NB4 (cell line): ENCODE results near the gene PAX5.

Experiments
- DNase-seq: peaks from one replicate; pipeline ENCODE4 v3.0.0; 2010; ENCODE audit warnings: low read depth
- H3K4me3 ChIP-seq: one replicate; pipeline ENCODE4 v1.5.1; 2011; ENCODE audit warnings: mild to moderate bottlenecking, low read depth, low read length, moderate library complexity
- CTCF ChIP-seq: IDR thresholded peaks from one replicate; pipeline ENCODE4 v1.5.1; 2012; ENCODE audit warnings: low read depth, low read length
- MAX ChIP-seq: IDR thresholded peaks from 2 replicates; pipeline ENCODE4 v1.6.1; 2011; ENCODE audit warnings: low read depth, low read length
- MYC ChIP-seq: IDR thresholded peaks from 2 replicates; pipeline ENCODE4 v1.6.1; 2011; ENCODE audit warnings: low read depth, low read length
- POLR2A ChIP-seq: IDR thresholded peaks from 2 replicates; pipeline ENCODE4 v1.6.1; 2011; ENCODE audit warnings: mild to moderate bottlenecking; ENCODE audit not compliant: insufficient read length; ENCODE audit errors: extremely low read depth

PAX5 gene

GRCh38 chr9:36934478-36935065, 99.5 kb downstream of the PAX5 start:
- TF ChIP-seq MAX (no peak), MYC (no peak), CTCF (no peak), POLR2A (no peak)
- no peak for DNase-seq
- no peak overlapping the region for H3K4me3 ChIP-seq

- no peak overlapping the region for H3K4me3 ChIP-seq
- TF ChIP-seq POLR2A: no peak
- TF ChIP-seq CTCF: no peak
- TF ChIP-seq MYC: no peak
- TF ChIP-seq MAX: no peak
- no peak for DNase-seq
These were observed 100.3 kb downstream of the PAX5 start for GRCh38 chr9:36933676-36934215.

GRCh38 chr9:36932198-36932597, 101.9 kb downstream of the PAX5 start:
- no peak for TF ChIP-seq MAX
- TF ChIP-seq CTCF: no peak
- TF ChIP-seq MYC: no peak
- TF ChIP-seq POLR2A: no peak
- no peak overlapping the region for H3K4me3 ChIP-seq
- DNase-seq: no peak

- TF ChIP-seq MAX: no peak
- TF ChIP-seq MYC: no peak
- DNase-seq: no peak
- H3K4me3 ChIP-seq: no peak overlapping the region
These were observed 103.1 kb downstream of the PAX5 start for GRCh38 chr9:36930941-36931340.

- TF ChIP-seq MYC: no peak
- TF ChIP-seq POLR2A: no peak
- no peak for TF ChIP-seq CTCF
- TF ChIP-seq MAX: no peak
These were observed 104.8 kb downstream of the PAX5 start for GRCh38 chr9:36929350-36929675.

GRCh38 chr9:36928670-36929349, 105.3 kb downstream of the PAX5 start:
- H3K4me3 ChIP-seq: no peak overlapping the region
- peak; percentile 36 for DNase-seq
- TF ChIP-seq POLR2A (no peak), MAX (no peak), CTCF (no peak), MYC (no peak)

More at GRCh38 chr9:36929350-36929675, 104.8 kb downstream of the PAX5 start:
- DNase-seq: no peak
- no peak overlapping the region for H3K4me3 ChIP-seq
